Measurements from ENCODE around the gene HSPB6.

Gene HSPB6

GRCh38 chr19:35746531-35746930 lies 10.3 kb downstream of the HSPB6 start:
- Histone ChIP-seq H3K36me3 (replicated peaks in 1 of 2; ENCODE audit: control insufficient read depth in 2 of 2, insufficient read depth in 2 of 2, low read length in 2 of 2) (peaks cover 6 to 8% of the 10 kb centered on the region in 2 donors), H4K91ac (ENCODE audit: low read depth, low read length, poor library complexity) (no peak overlapping the region), H3K9ac (ENCODE audit: low read depth, low read length, poor library complexity) (no peak overlapping the region), H3K27ac (replicated peaks; ENCODE audit: low read length) (no peak overlapping the region), H2AK5ac (ENCODE audit: low read depth, low read length) (no peak overlapping the region), H3K23ac (ENCODE audit: low read depth, low read length, poor library complexity) (no peak overlapping the region), H3K4me1 (ENCODE audit: control insufficient read depth in 2 of 2, insufficient read depth in 1 of 2, low read depth in 1 of 2, low read length in 2 of 2) (peaks cover 9 to 12% of the 10 kb centered on the region in 2 donors), H3K4me2 (ENCODE audit: insufficient read depth, low read length, poor library complexity, severe bottlenecking) (no peak overlapping the region), H2BK5ac (ENCODE audit: low read length) (no peak overlapping the region), H3K18ac (ENCODE audit: low read length) (no peak overlapping the region), H3K27me3 (ENCODE audit: control insufficient read depth in 3 of 3, insufficient read depth in 3 of 3, low read depth in 1 of 3, low read length in 3 of 3) (no peaks in the 10 kb centered on the region), H3K14ac (ENCODE audit: low read length) (no peak overlapping the region), H2BK15ac (ENCODE audit: low read length) (no peak overlapping the region), H3K9me3 (replicated peaks in 1 of 2; ENCODE audit: control insufficient read depth in 2 of 2, insufficient read depth in 1 of 2, low read depth in 1 of 2, low read length in 2 of 2) (no peaks in the 10 kb centered on the region), H2AFZ (ENCODE audit: low read length) (no peak overlapping the region), H3K4ac (ENCODE audit: low read length) (no peak overlapping the region), H2BK12ac (ENCODE audit: low read length) (no peak overlapping the region), H2BK120ac (ENCODE audit: low read depth, low read length) (no peak overlapping the region), H3K4me3 (ENCODE audit: low read length in 2 of 2) (peak overlapping the region in 1 of 2 donors; percentile 74), H4K8ac (ENCODE audit: low read depth, low read length) (no peak overlapping the region), H3K79me1 (ENCODE audit: low read depth, low read length) (peaks cover 8% of the 10 kb centered on the region)
- WGBS, 2 donors (ENCODE audit: extremely low coverage in 2 of 2, insufficient read length in 2 of 2, insufficient replicate concordance in 1 of 2), result no CpG with 5 or more reads among the region's 5 CpGs
- DNase-seq (ENCODE audit: low spot score), result no peak

GRCh38 chr19:35746087-35746462 lies 10.8 kb downstream of the HSPB6 start:
- H2AFZ ChIP-seq (ENCODE audit: low read length), result peak overlapping the region; percentile 85
- H3K9ac ChIP-seq (ENCODE audit: low read depth, low read length, poor library complexity), result no peak overlapping the region
- no peak overlapping the region for H2BK12ac ChIP-seq (ENCODE audit: low read length)
- H3K27ac ChIP-seq (replicated peaks; ENCODE audit: low read length), result no peak overlapping the region
- no peak overlapping the region for H3K4ac ChIP-seq (ENCODE audit: low read length)
- H3K4me3 ChIP-seq (ENCODE audit: low read length in 2 of 2), result peak overlapping the region; percentile 74 to 85
- no CpG with 5 or more reads among the region's 4 CpGs for WGBS, 2 donors (ENCODE audit: extremely low coverage in 2 of 2, insufficient read length in 2 of 2, insufficient replicate concordance in 1 of 2)
- H3K14ac ChIP-seq (ENCODE audit: low read length), result no peak overlapping the region
- H3K36me3 ChIP-seq (replicated peaks in 1 of 2; ENCODE audit: control insufficient read depth in 2 of 2, insufficient read depth in 2 of 2, low read length in 2 of 2), result peaks cover 6 to 8% of the 10 kb centered on the region in 2 donors
- no peaks in the 10 kb centered on the region for H3K9me3 ChIP-seq (replicated peaks in 1 of 2; ENCODE audit: control insufficient read depth in 2 of 2, insufficient read depth in 1 of 2, low read depth in 1 of 2, low read length in 2 of 2)
- H4K8ac ChIP-seq (ENCODE audit: low read depth, low read length), result no peak overlapping the region
- H2BK15ac ChIP-seq (ENCODE audit: low read length), result no peak overlapping the region
- H4K91ac ChIP-seq (ENCODE audit: low read depth, low read length, poor library complexity), result no peak overlapping the region
- peak overlapping the region; percentile 66 for H3K4me2 ChIP-seq (ENCODE audit: insufficient read depth, low read length, poor library complexity, severe bottlenecking)
- H3K18ac ChIP-seq (ENCODE audit: low read length), result no peak overlapping the region
- no peak overlapping the region for H2AK5ac ChIP-seq (ENCODE audit: low read depth, low read length)
- peaks cover 8% of the 10 kb centered on the region for H3K79me1 ChIP-seq (ENCODE audit: low read depth, low read length)
- H3K27me3 ChIP-seq (ENCODE audit: control insufficient read depth in 3 of 3, insufficient read depth in 3 of 3, low read depth in 1 of 3, low read length in 3 of 3), result no peaks in the 10 kb centered on the region
- H2BK5ac ChIP-seq (ENCODE audit: low read length), result no peak overlapping the region
- no peak for DNase-seq (ENCODE audit: low spot score)
- H2BK120ac ChIP-seq (ENCODE audit: low read depth, low read length), result no peak overlapping the region
- H3K4me1 ChIP-seq (ENCODE audit: control insufficient read depth in 2 of 2, insufficient read depth in 1 of 2, low read depth in 1 of 2, low read length in 2 of 2), result peaks cover 9 to 12% of the 10 kb centered on the region in 2 donors
- H3K23ac ChIP-seq (ENCODE audit: low read depth, low read length, poor library complexity), result no peak overlapping the region

GRCh38 chr19:35745328-35746086 lies 11.3 kb downstream of the HSPB6 start, which contains the start of the genes PSENEN and U2AF1L4:
Gene PSENEN (plus strand): TSS chr19:35745651. CDS start chr19:35745931, 280 bp downstream.
Gene U2AF1L4 (minus strand): TSS chr19:35745418. CDS start chr19:35745391, 27 bp downstream.
- Histone ChIP-seq H3K4ac (ENCODE audit: low read length) (no peak within 1 kb of the TSS), H3K27me3 (ENCODE audit: control insufficient read depth in 3 of 3, insufficient read depth in 3 of 3, low read depth in 1 of 3, low read length in 3 of 3) (no peaks in the 10 kb centered on the region), H3K9me3 (replicated peaks in 1 of 2; ENCODE audit: control insufficient read depth in 2 of 2, insufficient read depth in 1 of 2, low read depth in 1 of 2, low read length in 2 of 2) (no peaks in the 10 kb centered on the region), H3K4me1 (ENCODE audit: control insufficient read depth in 2 of 2, insufficient read depth in 1 of 2, low read depth in 1 of 2, low read length in 2 of 2) (peaks cover 9 to 12% of the 10 kb centered on the region in 2 donors), H2BK5ac (ENCODE audit: low read length) (peak within 1 kb of the TSS; percentile 62), H3K27ac (replicated peaks; ENCODE audit: low read length) (peak within 1 kb of the TSS; percentile 90), H3K79me1 (ENCODE audit: low read depth, low read length) (peaks cover 8% of the 10 kb centered on the region), H3K23ac (ENCODE audit: low read depth, low read length, poor library complexity) (no peak within 1 kb of the TSS), H2AK5ac (ENCODE audit: low read depth, low read length) (peak within 1 kb of the TSS; percentile 70), H4K91ac (ENCODE audit: low read depth, low read length, poor library complexity) (no peak within 1 kb of the TSS), H3K9ac (ENCODE audit: low read depth, low read length, poor library complexity) (peak within 1 kb of the TSS; percentile 80), H3K36me3 (replicated peaks in 1 of 2; ENCODE audit: control insufficient read depth in 2 of 2, insufficient read depth in 2 of 2, low read length in 2 of 2) (peaks cover 6 to 8% of the 10 kb centered on the region in 2 donors), H3K4me2 (ENCODE audit: insufficient read depth, low read length, poor library complexity, severe bottlenecking) (peak within 1 kb of the TSS; percentile 76), H2BK15ac (ENCODE audit: low read length) (no peak within 1 kb of the TSS), H3K4me3 (ENCODE audit: low read length in 2 of 2) (peak within 1 kb of the TSS; percentile 74 to 86), H2BK120ac (ENCODE audit: low read depth, low read length) (no peak within 1 kb of the TSS), H4K8ac (ENCODE audit: low read depth, low read length) (no peak within 1 kb of the TSS), H3K14ac (ENCODE audit: low read length) (no peak within 1 kb of the TSS), H2AFZ (ENCODE audit: low read length) (peak within 1 kb of the TSS; percentile 91), H3K18ac (ENCODE audit: low read length) (peak within 1 kb of the TSS; percentile 67), H2BK12ac (ENCODE audit: low read length) (no peak within 1 kb of the TSS)
- no CpG with 5 or more reads among the region's 40 CpGs for WGBS, 2 donors (ENCODE audit: extremely low coverage in 2 of 2, insufficient read length in 2 of 2, insufficient replicate concordance in 1 of 2)
- DNase-seq (ENCODE audit: low spot score), result peak; percentile 99

All from neuronal stem cell (in vitro differentiated cells).